Ovary (tissue), 9 donors: ENCODE results near the gene WDR7. TPM values are rescaled to one million over a fixed set of nuclear protein-coding genes. Genes with fewer than 3 reads are reported as not detected.

ENCODE experiments used
- DNase-seq, 5 donors: peaks; one replicate each; pipeline ENCODE4 v3.0.0-alpha.2; 2019 to 2020
- H3K27ac ChIP-seq, 2 donors: fragments of 200-600 bp; one replicate each; pipeline versions ENCODE4 v1.5.1 to v1.8.0; 2019 to 2022
- H3K27me3 ChIP-seq: fragments of 200-600 bp; one replicate; pipeline ENCODE4 v1.8.0; 2022
- H3K36me3 ChIP-seq: fragments of 200-600 bp; sonication (generic); one replicate; pipeline ENCODE4 v1.5.1; 2019
- H3K4me1 ChIP-seq: one replicate; pipeline ENCODE4 v1.8.1; 2013; ENCODE audit warnings: mild to moderate bottlenecking, moderate library complexity; ENCODE audit not compliant: insufficient read depth
- H3K4me3 ChIP-seq: fragments of 200-600 bp; sonication (generic); one replicate; pipeline ENCODE4 v1.5.1; 2017
- H3K9me3 ChIP-seq, 2 donors: fragments of 200-600 bp in 1 of 2; sonication (generic) in 1 of 2; one replicate each; pipeline versions ENCODE4 v1.5.1 to v1.8.1; 2013 to 2019; ENCODE audit warnings: mild to moderate bottlenecking in 1 of 2, moderate library complexity in 1 of 2
- EP300 ChIP-seq: sonication (generic); formaldehyde crosslinking; IDR thresholded peaks from one replicate; pipeline ENCODE4 v1.6.1; 2017; ENCODE audit warnings: antibody characterized with exemption
- POLR2A ChIP-seq: fragments of 450-650 bp; IDR thresholded peaks from one replicate; pipeline ENCODE4 v1.6.1; 2017; ENCODE audit warnings: antibody characterized with exemption, mild to moderate bottlenecking, moderate library complexity
- WGBS, 3 donors: extraction: QIAGEN DNeasy Blood & Tissue Kit in 1 of 3; methylation state at CpG; one replicate each; pipeline versions ENCODE4 v1.1.5 to v1.1.7; 2013 to 2017; 5-methylcytosine and 5-hydroxymethylcytosine counted together
- intact Hi-C, 4 donors: fragments of 100-400 bp; cut with DNase I; formaldehyde crosslinking; loops; one replicate each; pipeline versions ENCODE4 v1.11.0 to v1.15.1; 2022 to 2023
- polyA plus RNA-seq, 2 donors: library from polyadenylated mRNA; stranded (reverse); fragments of 200-250 nt in 1 of 2; fragments of 350-450 nt in 1 of 2; fragmentation: Illumina TruSeq in 1 of 2; extraction: RNeasy Lipid Tissue Mini Kit (QIAGEN cat#74804) in 1 of 2; gene quantifications; one replicate each; pipeline ENCODE4 v1.2.3, GENCODE V29; 2013 to 2014
- total RNA-seq, 7 donors: library from RNA; depleted of rRNA in 2 of 7; stranded (reverse); fragments of >200 nt in 2 of 7; fragmentation: NEBNext Ultra II Directional in 3 of 7; extraction: Animal tissue kit (Norgen Biotek cat#: 25700) in 3 of 7; gene quantifications; one replicate each; pipeline versions ENCODE4 v1.1.0 to v1.2.4, GENCODE V29; 2016 to 2023
- TF ChIP-seq, protein P1 (sequence below), 3 donors: fragments of 450-650 bp in 2 of 3; fragments of 200-600 bp in 1 of 3; IDR thresholded peaks; one replicate each; pipeline versions ENCODE4 v1.5.1 to v1.8.0; 2016 to 2022; ENCODE audit warnings: antibody characterized with exemption in 3 of 3, mild to moderate bottlenecking in 1 of 3
- donor health status: DM: no; HTN: no; CAD: no; lungs with moderate emphysema.
- donor health status: DM: no; HTN: no; CAD: no.
- donor health status: Bipolar disorder and iron deficiency.
- donor health status: DM: yes; HTN: yes; CAD: no.
- donor health status: DM: no; HTN: no; CAD: no.
- donor health status: DM: yes; HTN: yes; CAD: no.

WDR7 gene
- total and polyA plus RNA-seq, 9 donors, result 4.8 to 29.1 (median 24.7) TPM

DNA sequence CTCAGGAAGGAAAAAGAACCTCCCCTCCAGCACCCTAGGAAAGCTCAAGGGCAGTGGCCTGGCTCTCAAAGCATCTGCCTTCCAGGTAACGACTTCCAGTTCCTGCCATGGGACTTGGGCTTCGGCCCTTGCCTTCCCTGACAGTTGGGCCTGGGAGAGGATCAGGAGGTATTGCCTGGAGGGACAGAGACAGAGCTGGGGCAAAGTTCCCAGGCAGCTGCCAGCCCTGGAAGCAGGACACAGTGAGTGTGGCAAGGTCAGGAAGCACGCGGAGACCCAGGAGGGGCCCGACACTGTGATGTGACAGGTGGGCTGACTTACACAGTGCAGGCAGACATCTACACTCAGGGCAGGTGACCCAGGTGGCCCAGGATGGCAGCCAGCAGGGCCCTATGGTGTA is 408.2 kb downstream of the WDR7 start:
- no peaks in the 10 kb centered on the region for H3K36me3 ChIP-seq
- no peak for TF ChIP-seq POLR2A
- TF ChIP-seq, protein P1, sequence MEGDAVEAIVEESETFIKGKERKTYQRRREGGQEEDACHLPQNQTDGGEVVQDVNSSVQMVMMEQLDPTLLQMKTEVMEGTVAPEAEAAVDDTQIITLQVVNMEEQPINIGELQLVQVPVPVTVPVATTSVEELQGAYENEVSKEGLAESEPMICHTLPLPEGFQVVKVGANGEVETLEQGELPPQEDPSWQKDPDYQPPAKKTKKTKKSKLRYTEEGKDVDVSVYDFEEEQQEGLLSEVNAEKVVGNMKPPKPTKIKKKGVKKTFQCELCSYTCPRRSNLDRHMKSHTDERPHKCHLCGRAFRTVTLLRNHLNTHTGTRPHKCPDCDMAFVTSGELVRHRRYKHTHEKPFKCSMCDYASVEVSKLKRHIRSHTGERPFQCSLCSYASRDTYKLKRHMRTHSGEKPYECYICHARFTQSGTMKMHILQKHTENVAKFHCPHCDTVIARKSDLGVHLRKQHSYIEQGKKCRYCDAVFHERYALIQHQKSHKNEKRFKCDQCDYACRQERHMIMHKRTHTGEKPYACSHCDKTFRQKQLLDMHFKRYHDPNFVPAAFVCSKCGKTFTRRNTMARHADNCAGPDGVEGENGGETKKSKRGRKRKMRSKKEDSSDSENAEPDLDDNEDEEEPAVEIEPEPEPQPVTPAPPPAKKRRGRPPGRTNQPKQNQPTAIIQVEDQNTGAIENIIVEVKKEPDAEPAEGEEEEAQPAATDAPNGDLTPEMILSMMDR (IDR thresholded peaks at IDR 0.05), result no peak
- no peak for TF ChIP-seq EP300
- no peaks in the 10 kb centered on the region for H3K27me3 ChIP-seq
- no peaks in the 10 kb centered on the region for H3K4me1 ChIP-seq
- DNase-seq, result no peak
- no peaks in the 10 kb centered on the region for H3K9me3 ChIP-seq
- 72 to 78% (median 72%) methylated on average over 5 of the region's 5 CpGs for WGBS, 3 donors
- no peak overlapping the region for H3K4me3 ChIP-seq
- H3K27ac ChIP-seq, result no peak overlapping the region
- intact Hi-C loops, result no loop called here

DNA sequence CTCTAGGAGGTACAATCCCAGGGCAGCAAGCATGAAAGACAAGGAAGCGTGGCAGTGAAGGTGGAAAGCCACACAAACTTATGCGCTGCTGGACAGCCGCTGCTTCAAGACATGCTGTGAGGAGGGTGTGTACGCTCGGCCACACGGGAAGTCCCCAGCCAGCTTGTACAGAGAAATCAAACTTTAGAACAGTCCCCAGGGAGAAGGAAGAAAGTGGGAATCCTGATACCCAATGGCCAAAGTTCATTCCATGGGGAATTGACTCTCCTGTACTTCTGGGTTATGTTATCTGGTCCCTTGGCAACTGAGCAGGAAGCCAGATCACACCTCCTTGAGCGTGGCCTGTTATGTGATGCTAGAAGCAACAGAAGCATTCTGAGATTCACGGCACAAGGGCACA is 409.7 kb downstream of the WDR7 start:
- no peak overlapping the region for H3K4me3 ChIP-seq
- no peak for TF ChIP-seq POLR2A
- TF ChIP-seq, protein P1 (IDR thresholded peaks at IDR 0.05), result no peak
- no peak overlapping the region for H3K27ac ChIP-seq
- no peak for DNase-seq
- WGBS, 3 donors, result 62 to 79% (median 68%) methylated on average over 8 of the region's 8 CpGs
- intact Hi-C loops, result no loop called here
- no peaks in the 10 kb centered on the region for H3K4me1 ChIP-seq
- H3K27me3 ChIP-seq, result no peaks in the 10 kb centered on the region
- no peaks in the 10 kb centered on the region for H3K36me3 ChIP-seq
- H3K9me3 ChIP-seq, result no peaks in the 10 kb centered on the region

DNA sequence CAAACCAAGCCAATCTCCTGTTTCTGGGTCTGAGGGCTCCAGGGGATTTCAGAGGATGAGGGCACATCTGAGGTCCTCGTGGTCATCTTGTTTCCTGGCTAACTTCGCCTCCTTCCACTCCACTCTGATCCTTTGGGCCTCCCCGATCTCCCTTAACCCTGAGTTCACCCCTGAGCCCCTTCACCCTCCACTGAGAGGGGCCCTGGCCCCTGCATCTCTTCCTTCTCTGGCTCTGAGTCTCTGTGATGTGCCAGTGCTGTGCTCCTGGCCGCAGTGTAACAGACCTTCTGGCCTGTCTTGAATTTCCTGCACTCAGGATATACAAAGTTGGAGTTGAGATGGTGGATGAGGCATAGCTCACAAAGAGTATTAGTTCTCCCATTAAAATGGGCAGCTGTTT is 411.0 kb downstream of the WDR7 start:
- Histone ChIP-seq H3K27me3 (no peaks in the 10 kb centered on the region), H3K9me3 (no peaks in the 10 kb centered on the region), H3K27ac (no peak overlapping the region), H3K36me3 (no peaks in the 10 kb centered on the region), H3K4me1 (no peaks in the 10 kb centered on the region), H3K4me3 (no peak overlapping the region)
- no peak for DNase-seq
- intact Hi-C loops, result no loop called here
- WGBS, 3 donors, result 65 to 90% (median 81%) methylated on average over 4 of the region's 4 CpGs
- TF ChIP-seq POLR2A, result no peak
- TF ChIP-seq, protein P1 (IDR thresholded peaks at IDR 0.05), result no peak
- TF ChIP-seq EP300, result no peak

DNA sequence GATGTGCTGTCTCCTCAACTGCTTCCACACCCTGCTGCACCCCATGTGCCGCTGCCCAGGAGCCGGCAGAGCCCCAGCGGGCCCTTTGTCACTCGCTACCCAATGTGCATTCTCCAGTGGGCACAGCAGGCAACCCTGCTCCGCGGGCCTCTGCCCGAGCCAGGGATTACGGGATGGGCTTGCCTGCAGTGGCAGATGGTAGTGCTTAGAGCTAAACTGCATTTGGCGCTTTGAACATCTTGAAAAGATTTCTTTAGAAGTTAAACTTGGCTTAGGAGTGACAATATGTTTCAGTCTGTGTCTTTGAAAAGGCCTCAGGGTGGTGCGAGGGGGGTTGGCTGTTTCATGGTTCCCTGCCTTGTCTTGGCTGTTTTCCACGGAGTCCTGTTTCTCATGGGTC is 411.7 kb downstream of the WDR7 start:
- Histone ChIP-seq H3K9me3 (no peaks in the 10 kb centered on the region), H3K4me1 (no peaks in the 10 kb centered on the region), H3K27me3 (no peaks in the 10 kb centered on the region), H3K27ac (no peak overlapping the region), H3K36me3 (no peaks in the 10 kb centered on the region), H3K4me3 (no peak overlapping the region)
- WGBS, 3 donors, result 75 to 78% (median 77%) methylated on average over 11 of the region's 11 CpGs
- no peak for DNase-seq
- intact Hi-C loops, result no loop called here
- TF ChIP-seq POLR2A, result no peak
- no peak for TF ChIP-seq EP300
- TF ChIP-seq, protein P1 (IDR thresholded peaks at IDR 0.05), result no peak

DNA sequence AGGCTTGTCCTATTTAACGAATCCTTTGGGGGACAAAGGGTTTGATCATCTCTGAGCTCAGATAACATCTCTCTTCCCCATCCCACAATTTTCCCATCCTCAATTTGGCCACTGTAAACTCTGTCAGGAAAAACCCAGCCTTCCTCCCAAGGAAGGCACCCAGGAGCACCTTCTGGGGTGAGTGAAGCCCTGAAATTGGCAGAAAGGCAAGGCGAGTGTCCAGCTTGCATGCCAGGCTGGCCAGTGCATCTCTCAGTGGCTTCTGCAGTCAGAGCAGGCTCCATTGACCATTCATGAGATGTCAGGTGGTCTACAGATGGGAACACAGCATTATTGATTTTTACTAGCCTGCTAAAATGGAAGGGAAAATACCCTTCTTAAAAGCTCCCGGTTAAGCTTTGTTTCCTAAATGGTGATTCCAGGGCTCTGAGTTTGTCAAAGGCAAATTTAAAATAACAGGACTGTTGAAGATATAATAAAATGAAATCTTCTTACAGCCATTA is 412.5 kb downstream of the WDR7 start:
- no peaks in the 10 kb centered on the region for H3K4me1 ChIP-seq
- H3K4me3 ChIP-seq, result no peak overlapping the region
- H3K27ac ChIP-seq, result no peak overlapping the region
- TF ChIP-seq, protein P1 (IDR thresholded peaks at IDR 0.05), result no peak
- TF ChIP-seq EP300, result no peak
- TF ChIP-seq POLR2A, result no peak
- no peaks in the 10 kb centered on the region for H3K36me3 ChIP-seq
- WGBS, 3 donors, result 62 to 85% (median 73%) methylated on average over 3 of the region's 3 CpGs
- H3K27me3 ChIP-seq, result no peaks in the 10 kb centered on the region
- H3K9me3 ChIP-seq, result no peaks in the 10 kb centered on the region
- DNase-seq, result no peak
- intact Hi-C loops, result no loop called here
